Measurements from ENCODE around the gene ORAI2.

Gene ORAI2

GRCh38 chr7:102412548-102412947 lies 20.8 kb upstream of the ORAI2 start:
- H3K36me3 ChIP-seq (ENCODE audit: control insufficient read depth in 1 of 2, insufficient read depth in 2 of 2, low read length in 2 of 2) = peaks cover 16 to 82% of the 10 kb centered on the region in 2 donors

GRCh38 chr7:102413091-102413490 lies 20.3 kb upstream of the ORAI2 start:
- Histone ChIP-seq H3K27me3 (ENCODE audit: control insufficient read depth in 1 of 2, insufficient read depth in 2 of 2, low read length in 2 of 2) (no peaks in the 10 kb centered on the region), H3K9me3 (ENCODE audit: control insufficient read depth in 1 of 2, low read length in 2 of 2) (no peaks in the 10 kb centered on the region), H3K4me3 (ENCODE audit: low read depth in 1 of 2, low read length in 2 of 2) (no peak overlapping the region), H3K27ac (ENCODE audit: low read depth, low read length) (no peak overlapping the region), H3K36me3 (ENCODE audit: control insufficient read depth in 1 of 2, insufficient read depth in 2 of 2, low read length in 2 of 2) (peaks cover 10 to 77% of the 10 kb centered on the region in 2 donors), H3K9ac (ENCODE audit: low read depth in 1 of 2, low read length in 2 of 2) (no peak overlapping the region), H3K4me1 (ENCODE audit: control insufficient read depth in 1 of 2, insufficient read depth in 2 of 2, low read length in 2 of 2) (peaks cover 3 to 15% of the 10 kb centered on the region in 2 donors)

More at GRCh38 chr7:102412548-102412947, 20.8 kb upstream of the ORAI2 start:
- Histone ChIP-seq H3K4me1 (ENCODE audit: control insufficient read depth in 1 of 2, insufficient read depth in 2 of 2, low read length in 2 of 2) (peaks cover 3 to 15% of the 10 kb centered on the region in 2 donors), H3K9me3 (ENCODE audit: control insufficient read depth in 1 of 2, low read length in 2 of 2) (no peaks in the 10 kb centered on the region), H3K4me3 (ENCODE audit: low read depth in 1 of 2, low read length in 2 of 2) (no peak overlapping the region), H3K27ac (ENCODE audit: low read depth, low read length) (no peak overlapping the region), H3K27me3 (ENCODE audit: control insufficient read depth in 1 of 2, insufficient read depth in 2 of 2, low read length in 2 of 2) (no peaks in the 10 kb centered on the region), H3K9ac (ENCODE audit: low read depth in 1 of 2, low read length in 2 of 2) (no peak overlapping the region)

- peaks cover 3 to 15% of the 10 kb centered on the region in 2 donors for H3K4me1 ChIP-seq (ENCODE audit: control insufficient read depth in 1 of 2, insufficient read depth in 2 of 2, low read length in 2 of 2)
- H3K9ac ChIP-seq (ENCODE audit: low read depth in 1 of 2, low read length in 2 of 2) = no peak overlapping the region
- peaks cover 7 to 78% of the 10 kb centered on the region in 2 donors for H3K36me3 ChIP-seq (ENCODE audit: control insufficient read depth in 1 of 2, insufficient read depth in 2 of 2, low read length in 2 of 2)
- no peak overlapping the region for H3K4me3 ChIP-seq (ENCODE audit: low read depth in 1 of 2, low read length in 2 of 2)
- no peaks in the 10 kb centered on the region for H3K9me3 ChIP-seq (ENCODE audit: control insufficient read depth in 1 of 2, low read length in 2 of 2)
- no peak overlapping the region for H3K27ac ChIP-seq (ENCODE audit: low read depth, low read length)
- no peaks in the 10 kb centered on the region for H3K27me3 ChIP-seq (ENCODE audit: control insufficient read depth in 1 of 2, insufficient read depth in 2 of 2, low read length in 2 of 2)
These were observed 19.8 kb upstream of the ORAI2 start for GRCh38 chr7:102413611-102414010.

- Histone ChIP-seq H3K9ac (ENCODE audit: low read depth in 1 of 2, low read length in 2 of 2) (no peak overlapping the region), H3K9me3 (ENCODE audit: control insufficient read depth in 1 of 2, low read length in 2 of 2) (no peaks in the 10 kb centered on the region), H3K36me3 (ENCODE audit: control insufficient read depth in 1 of 2, insufficient read depth in 2 of 2, low read length in 2 of 2) (peaks cover 4 to 82% of the 10 kb centered on the region in 2 donors), H3K27me3 (ENCODE audit: control insufficient read depth in 1 of 2, insufficient read depth in 2 of 2, low read length in 2 of 2) (no peaks in the 10 kb centered on the region), H3K4me3 (ENCODE audit: low read depth in 1 of 2, low read length in 2 of 2) (peak overlapping the region in 1 of 2 donors; percentile 8), H3K27ac (ENCODE audit: low read depth, low read length) (no peak overlapping the region), H3K4me1 (ENCODE audit: control insufficient read depth in 1 of 2, insufficient read depth in 2 of 2, low read length in 2 of 2) (peaks cover 3 to 15% of the 10 kb centered on the region in 2 donors)
These were observed 17.6 kb upstream of the ORAI2 start for GRCh38 chr7:102415685-102416225.

- peaks cover 3 to 15% of the 10 kb centered on the region in 2 donors for H3K4me1 ChIP-seq (ENCODE audit: control insufficient read depth in 1 of 2, insufficient read depth in 2 of 2, low read length in 2 of 2)
- no peaks in the 10 kb centered on the region for H3K27me3 ChIP-seq (ENCODE audit: control insufficient read depth in 1 of 2, insufficient read depth in 2 of 2, low read length in 2 of 2)
- peaks cover 4 to 80% of the 10 kb centered on the region in 2 donors for H3K36me3 ChIP-seq (ENCODE audit: control insufficient read depth in 1 of 2, insufficient read depth in 2 of 2, low read length in 2 of 2)
- no peak overlapping the region for H3K9ac ChIP-seq (ENCODE audit: low read depth in 1 of 2, low read length in 2 of 2)
- no peak overlapping the region for H3K4me3 ChIP-seq (ENCODE audit: low read depth in 1 of 2, low read length in 2 of 2)
- H3K27ac ChIP-seq (ENCODE audit: low read depth, low read length) = no peak overlapping the region
- no peaks in the 10 kb centered on the region for H3K9me3 ChIP-seq (ENCODE audit: control insufficient read depth in 1 of 2, low read length in 2 of 2)
These were observed 17.0 kb upstream of the ORAI2 start for GRCh38 chr7:102416406-102416805.

- Histone ChIP-seq H3K4me1 (ENCODE audit: control insufficient read depth in 1 of 2, insufficient read depth in 2 of 2, low read length in 2 of 2) (peaks cover 3 to 15% of the 10 kb centered on the region in 2 donors), H3K9me3 (ENCODE audit: control insufficient read depth in 1 of 2, low read length in 2 of 2) (no peaks in the 10 kb centered on the region), H3K36me3 (ENCODE audit: control insufficient read depth in 1 of 2, insufficient read depth in 2 of 2, low read length in 2 of 2) (peaks cover 4 to 76% of the 10 kb centered on the region in 2 donors), H3K27ac (ENCODE audit: low read depth, low read length) (no peak overlapping the region), H3K4me3 (ENCODE audit: low read depth in 1 of 2, low read length in 2 of 2) (no peak overlapping the region), H3K9ac (ENCODE audit: low read depth in 1 of 2, low read length in 2 of 2) (no peak overlapping the region), H3K27me3 (ENCODE audit: control insufficient read depth in 1 of 2, insufficient read depth in 2 of 2, low read length in 2 of 2) (no peaks in the 10 kb centered on the region)
These were observed 16.3 kb upstream of the ORAI2 start for GRCh38 chr7:102417105-102417504.

- Histone ChIP-seq H3K27ac (ENCODE audit: low read depth, low read length) (no peak overlapping the region), H3K4me3 (ENCODE audit: low read depth in 1 of 2, low read length in 2 of 2) (no peak overlapping the region), H3K36me3 (ENCODE audit: control insufficient read depth in 1 of 2, insufficient read depth in 2 of 2, low read length in 2 of 2) (peaks cover 0 to 67% of the 10 kb centered on the region in 2 donors), H3K9me3 (ENCODE audit: control insufficient read depth in 1 of 2, low read length in 2 of 2) (no peaks in the 10 kb centered on the region), H3K27me3 (ENCODE audit: control insufficient read depth in 1 of 2, insufficient read depth in 2 of 2, low read length in 2 of 2) (no peaks in the 10 kb centered on the region), H3K9ac (ENCODE audit: low read depth in 1 of 2, low read length in 2 of 2) (no peak overlapping the region), H3K4me1 (ENCODE audit: control insufficient read depth in 1 of 2, insufficient read depth in 2 of 2, low read length in 2 of 2) (peaks cover 3 to 15% of the 10 kb centered on the region in 2 donors)
These were observed 14.8 kb upstream of the ORAI2 start for GRCh38 chr7:102418592-102418991.

- peaks cover 5 to 61% of the 10 kb centered on the region in 2 donors for H3K36me3 ChIP-seq (ENCODE audit: control insufficient read depth in 1 of 2, insufficient read depth in 2 of 2, low read length in 2 of 2)
- no peaks in the 10 kb centered on the region for H3K9me3 ChIP-seq (ENCODE audit: control insufficient read depth in 1 of 2, low read length in 2 of 2)
- peaks cover 12 to 32% of the 10 kb centered on the region in 2 donors for H3K4me1 ChIP-seq (ENCODE audit: control insufficient read depth in 1 of 2, insufficient read depth in 2 of 2, low read length in 2 of 2)
- no peaks in the 10 kb centered on the region for H3K27me3 ChIP-seq (ENCODE audit: control insufficient read depth in 1 of 2, insufficient read depth in 2 of 2, low read length in 2 of 2)
- H3K27ac ChIP-seq (ENCODE audit: low read depth, low read length) = no peak overlapping the region
- no peak overlapping the region for H3K4me3 ChIP-seq (ENCODE audit: low read depth in 1 of 2, low read length in 2 of 2)
- no peak overlapping the region for H3K9ac ChIP-seq (ENCODE audit: low read depth in 1 of 2, low read length in 2 of 2)
These were observed 11.6 kb upstream of the ORAI2 start for GRCh38 chr7:102421706-102422240.

- Histone ChIP-seq H3K36me3 (ENCODE audit: control insufficient read depth in 1 of 2, insufficient read depth in 2 of 2, low read length in 2 of 2) (peaks cover 5 to 51% of the 10 kb centered on the region in 2 donors), H3K4me3 (ENCODE audit: low read depth in 1 of 2, low read length in 2 of 2) (no peak overlapping the region), H3K27me3 (ENCODE audit: control insufficient read depth in 1 of 2, insufficient read depth in 2 of 2, low read length in 2 of 2) (no peaks in the 10 kb centered on the region), H3K9ac (ENCODE audit: low read depth in 1 of 2, low read length in 2 of 2) (no peak overlapping the region), H3K4me1 (ENCODE audit: control insufficient read depth in 1 of 2, insufficient read depth in 2 of 2, low read length in 2 of 2) (peaks cover 15 to 37% of the 10 kb centered on the region in 2 donors), H3K9me3 (ENCODE audit: control insufficient read depth in 1 of 2, low read length in 2 of 2) (no peaks in the 10 kb centered on the region), H3K27ac (ENCODE audit: low read depth, low read length) (no peak overlapping the region)
These were observed 9.2 kb upstream of the ORAI2 start for GRCh38 chr7:102424129-102424551.

- Histone ChIP-seq H3K27me3 (ENCODE audit: control insufficient read depth in 1 of 2, insufficient read depth in 2 of 2, low read length in 2 of 2) (no peaks in the 10 kb centered on the region), H3K36me3 (ENCODE audit: control insufficient read depth in 1 of 2, insufficient read depth in 2 of 2, low read length in 2 of 2) (peaks cover 5 to 44% of the 10 kb centered on the region in 2 donors), H3K27ac (ENCODE audit: low read depth, low read length) (peak overlapping the region; percentile 92), H3K9me3 (ENCODE audit: control insufficient read depth in 1 of 2, low read length in 2 of 2) (no peaks in the 10 kb centered on the region), H3K9ac (ENCODE audit: low read depth in 1 of 2, low read length in 2 of 2) (peak overlapping the region in 1 of 2 donors; percentile 69), H3K4me1 (ENCODE audit: control insufficient read depth in 1 of 2, insufficient read depth in 2 of 2, low read length in 2 of 2) (peaks cover 15 to 37% of the 10 kb centered on the region in 2 donors), H3K4me3 (ENCODE audit: low read depth in 1 of 2, low read length in 2 of 2) (peak overlapping the region in 1 of 2 donors; percentile 50)
These were observed 8.6 kb upstream of the ORAI2 start for GRCh38 chr7:102424787-102425218.
